T47D (cell line): ENCODE data around the gene ZSWIM4.

Source experiments
- DNase-seq, 2 experiments: peaks; one replicate each; pipeline versions ENCODE4 v3.0.0 to v3.0.0-alpha.2; 2011 to 2012; ENCODE audit warnings: low read depth in 1 of 2, low spot score in 1 of 2
- JUND ChIP-seq: IDR thresholded peaks from 2 replicates; pipeline ENCODE4 v1.6.1; 2012; ENCODE audit warnings: low read depth
- in situ Hi-C: cut with HindIII; loops from 2 replicates; pipeline ENCODE4 v1.10.0; 2016; ENCODE audit warnings: low sequenced_read_pairs, low pct_unique_long_range_greater_than_20kb

ZSWIM4 gene

GRCh38 chr19:13804830-13805683 is 9.8 kb downstream of the ZSWIM4 start:
- no peak for TF ChIP-seq JUND
- no peak for DNase-seq

GRCh38 chr19:13806728-13807127 is 11.5 kb downstream of the ZSWIM4 start:
- no peak for DNase-seq
- in situ Hi-C loops: no loop called here
- no peak for TF ChIP-seq JUND

More at GRCh38 chr19:13804830-13805683, 9.8 kb downstream of the ZSWIM4 start:
- in situ Hi-C loops: no loop called here

DNA sequence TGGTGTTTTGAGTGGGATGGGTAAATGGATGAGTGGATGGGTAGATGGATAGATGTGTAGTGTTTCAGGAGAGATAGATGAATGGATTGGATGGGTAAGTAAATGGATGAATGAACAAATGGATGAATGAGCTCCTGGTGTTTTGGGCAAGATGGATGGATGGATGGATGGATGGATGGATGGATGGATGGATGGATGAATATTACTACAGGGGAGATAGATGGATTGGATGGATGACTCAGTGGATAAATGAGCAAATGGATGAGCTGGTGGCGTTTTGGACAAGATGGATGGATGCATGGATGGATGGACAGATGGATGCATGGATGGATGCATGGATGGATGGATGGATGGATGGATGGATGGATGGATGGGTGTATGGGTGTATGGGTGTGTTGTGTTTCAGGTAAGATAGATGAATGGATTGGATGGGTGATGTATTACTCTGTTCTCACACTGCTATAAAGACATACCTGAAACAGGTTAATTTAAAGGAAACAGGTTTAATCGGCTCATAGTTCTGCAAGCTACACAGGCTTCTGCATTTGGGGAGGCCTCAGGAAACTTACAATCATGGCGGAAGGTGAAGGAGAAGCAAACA is 12.3 kb downstream of the ZSWIM4 start:
- no peak for TF ChIP-seq JUND
- in situ Hi-C loops: no loop called here

GRCh38 chr19:13808856-13809255 is 13.6 kb downstream of the ZSWIM4 start:
- no peak for DNase-seq
- in situ Hi-C loops: no loop called here
- no peak for TF ChIP-seq JUND

More for the DNA sequence above, 12.3 kb downstream of the ZSWIM4 start:
- DNase-seq: no peak

- in situ Hi-C loops: no loop called here
Measured at GRCh38 chr19:13812544-13812943, 17.3 kb downstream of the ZSWIM4 start.

DNA sequence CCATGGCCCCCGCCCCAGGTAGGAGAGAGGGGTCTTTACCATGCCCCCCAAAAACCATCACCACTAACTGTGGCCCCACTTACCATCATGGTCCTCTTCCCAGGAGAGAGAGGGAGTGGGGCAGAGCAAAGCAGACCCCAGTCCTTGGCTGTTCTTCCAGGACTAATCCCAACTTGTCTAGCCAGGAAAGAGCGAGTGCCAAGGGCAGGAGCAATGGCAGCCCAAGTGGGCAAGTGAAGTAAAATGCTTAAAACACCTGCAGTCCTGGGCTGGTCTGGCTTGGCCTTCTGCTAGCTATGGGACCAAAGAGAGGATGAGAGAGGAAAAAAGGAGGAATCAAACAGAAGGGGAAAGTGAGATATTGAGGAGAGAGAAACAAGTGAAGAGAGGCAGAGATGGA is 17.9 kb downstream of the ZSWIM4 start:
- in situ Hi-C loops: no loop called here
- TF ChIP-seq JUND: no peak
- DNase-seq: no peak

More at GRCh38 chr19:13812544-13812943, 17.3 kb downstream of the ZSWIM4 start:
- no peak for DNase-seq
- TF ChIP-seq JUND: no peak

GRCh38 chr19:13814550-13814949 is 19.3 kb downstream of the ZSWIM4 start:
- in situ Hi-C loops: no loop called here
- no peak for TF ChIP-seq JUND
- DNase-seq: no peak

DNA sequence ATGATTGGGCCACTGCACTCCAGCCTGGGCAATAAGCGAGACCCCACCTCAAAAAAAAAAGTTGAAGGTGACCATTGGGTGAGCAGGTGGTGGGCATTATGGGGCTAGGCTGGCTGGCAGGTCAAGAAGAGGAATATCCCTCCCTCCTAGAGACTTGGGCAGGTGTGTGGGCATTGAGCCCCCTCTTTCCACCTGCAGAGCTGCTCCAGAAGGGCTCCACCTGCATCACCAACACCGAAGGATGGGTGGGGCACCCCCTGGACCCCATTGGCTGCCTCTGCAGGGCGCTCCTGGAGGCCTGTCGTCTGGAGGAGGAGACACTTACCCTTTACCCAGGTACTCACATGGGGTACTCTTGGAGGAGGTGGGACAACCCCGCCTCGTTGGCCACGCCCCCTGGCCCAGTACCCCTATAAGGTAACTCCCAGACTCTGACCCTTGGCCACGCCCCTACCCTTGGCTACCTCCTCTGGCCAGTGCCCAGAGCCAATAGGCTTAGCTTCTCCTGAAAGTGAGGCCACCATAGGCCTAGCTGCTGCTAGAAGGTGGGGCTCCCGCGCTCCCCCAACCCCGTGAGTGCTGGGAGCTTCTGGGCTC is 21.9 kb downstream of the ZSWIM4 start:
- in situ Hi-C loops: no loop called here
- TF ChIP-seq JUND: no peak
- DNase-seq: peak in 1 of 2 experiments; percentile 48

- DNase-seq: no peak
- TF ChIP-seq JUND: no peak
- in situ Hi-C loops: no loop called here
Measured at GRCh38 chr19:13817615-13818371, 22.6 kb downstream of the ZSWIM4 start.

GRCh38 chr19:13819238-13819637 is 24.0 kb downstream of the ZSWIM4 start:
- DNase-seq: no peak
- no peak for TF ChIP-seq JUND
- in situ Hi-C loops: no loop called here

DNA sequence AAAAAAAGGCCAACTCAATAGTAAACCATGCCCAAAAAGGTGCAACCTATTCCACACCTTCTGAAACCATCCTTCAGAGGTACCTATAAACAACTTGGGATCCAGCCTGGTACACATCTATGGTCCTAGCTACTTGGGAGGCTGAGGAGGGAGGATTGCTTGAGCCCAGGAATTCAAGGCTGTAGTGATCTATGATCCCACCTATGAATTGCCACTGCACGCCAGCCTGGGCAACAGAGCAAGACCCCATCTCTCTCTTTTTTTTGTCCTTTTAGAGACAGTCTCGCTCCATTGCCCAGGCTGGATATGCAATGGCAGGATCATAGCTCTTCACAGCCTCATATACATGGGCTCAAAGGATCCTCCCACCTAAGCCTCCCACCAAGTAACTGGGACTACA is 26.0 kb downstream of the ZSWIM4 start:
- in situ Hi-C loops: no loop called here
- TF ChIP-seq JUND: no peak
- no peak for DNase-seq

DNA sequence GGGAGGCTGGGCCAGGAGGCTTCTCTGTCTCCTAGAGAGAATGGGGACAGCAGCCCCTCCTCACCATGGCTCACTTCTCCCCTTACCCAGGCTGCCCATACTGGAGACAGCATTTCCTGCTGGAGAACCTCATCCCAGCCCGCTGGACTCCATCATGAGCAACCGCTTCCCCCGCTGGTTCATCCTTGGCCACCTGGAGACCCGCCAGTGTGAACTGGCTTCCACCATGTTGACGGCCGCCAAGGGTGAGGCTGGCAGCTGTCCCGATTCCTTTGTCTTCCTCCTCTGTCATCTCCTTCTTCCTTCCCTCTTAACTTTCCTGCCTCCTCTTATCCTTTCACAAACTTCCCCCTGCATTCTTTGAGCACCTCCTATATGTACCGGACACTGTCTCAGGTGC is 28.0 kb downstream of the ZSWIM4 start:
- in situ Hi-C loops: no loop called here

More for the DNA sequence above, 28.0 kb downstream of the ZSWIM4 start:
- DNase-seq: no peak
- TF ChIP-seq JUND: no peak
